ENCODE results near the gene IFI44.
A peak's percentile ranks its signal among the peaks of the same experiment; 100 is the strongest.

The IFI44 gene

GRCh38 chr1:78607334-78607927 lies 42.2 kb upstream of the IFI44 start:
- no peak for DNase-seq (ENCODE audit: low spot score)
- peak; percentile 90 for TF ChIP-seq CTCF (IDR thresholded peaks at IDR 0.05; ENCODE audit: poor library complexity, severe bottlenecking)
- Histone ChIP-seq H3K4me3 (ENCODE audit: severe bottlenecking) (no peak overlapping the region), H3K9me3 (ENCODE audit: severe bottlenecking) (no peaks in the 10 kb centered on the region), H3K27me3 (ENCODE audit: insufficient read depth, poor library complexity, severe bottlenecking) (no peaks in the 10 kb centered on the region), H3K27ac (ENCODE audit: poor library complexity, severe bottlenecking) (no peak overlapping the region), H3K4me1 (ENCODE audit: insufficient read depth, poor library complexity, severe bottlenecking) (no peaks in the 10 kb centered on the region), H3K36me3 (ENCODE audit: low read depth) (no peaks in the 10 kb centered on the region)
- ATAC-seq (ENCODE audit: low read depth), result no peak

GRCh38 chr1:78607944-78608343 lies 41.7 kb upstream of the IFI44 start:
- TF ChIP-seq CTCF (IDR thresholded peaks at IDR 0.05; ENCODE audit: poor library complexity, severe bottlenecking), result no peak
- Histone ChIP-seq H3K27me3 (ENCODE audit: insufficient read depth, poor library complexity, severe bottlenecking) (no peaks in the 10 kb centered on the region), H3K9me3 (ENCODE audit: severe bottlenecking) (no peaks in the 10 kb centered on the region), H3K27ac (ENCODE audit: poor library complexity, severe bottlenecking) (no peak overlapping the region), H3K4me1 (ENCODE audit: insufficient read depth, poor library complexity, severe bottlenecking) (no peaks in the 10 kb centered on the region), H3K36me3 (ENCODE audit: low read depth) (no peaks in the 10 kb centered on the region), H3K4me3 (ENCODE audit: severe bottlenecking) (no peak overlapping the region)
- ATAC-seq (ENCODE audit: low read depth) (no peak), DNase-seq (ENCODE audit: low spot score) (no peak)

- no peaks in the 10 kb centered on the region for H3K36me3 ChIP-seq (ENCODE audit: low read depth)
- H3K4me3 ChIP-seq (ENCODE audit: severe bottlenecking), result no peak overlapping the region
- peaks cover 26% of the 10 kb centered on the region for H3K4me1 ChIP-seq (ENCODE audit: insufficient read depth, poor library complexity, severe bottlenecking)
- H3K27ac ChIP-seq (ENCODE audit: poor library complexity, severe bottlenecking), result no peak overlapping the region
- no peaks in the 10 kb centered on the region for H3K27me3 ChIP-seq (ENCODE audit: insufficient read depth, poor library complexity, severe bottlenecking)
- peak; percentile 93 for TF ChIP-seq CTCF (IDR thresholded peaks at IDR 0.05; ENCODE audit: poor library complexity, severe bottlenecking)
- ATAC-seq (ENCODE audit: low read depth) (peak; percentile 46), DNase-seq (ENCODE audit: low spot score) (no peak)
- H3K9me3 ChIP-seq (ENCODE audit: severe bottlenecking), result no peaks in the 10 kb centered on the region
Observed at GRCh38 chr1:78617615-78618026, 32.0 kb upstream of the IFI44 start.

GRCh38 chr1:78619032-78619431 lies 30.6 kb upstream of the IFI44 start:
- H3K4me3 ChIP-seq (ENCODE audit: severe bottlenecking), result no peak overlapping the region
- H3K9me3 ChIP-seq (ENCODE audit: severe bottlenecking), result no peaks in the 10 kb centered on the region
- no peak for TF ChIP-seq CTCF (IDR thresholded peaks at IDR 0.05; ENCODE audit: poor library complexity, severe bottlenecking)
- H3K4me1 ChIP-seq (ENCODE audit: insufficient read depth, poor library complexity, severe bottlenecking), result peaks cover 26% of the 10 kb centered on the region
- ATAC-seq (ENCODE audit: low read depth) (no peak), DNase-seq (ENCODE audit: low spot score) (no peak)
- no peaks in the 10 kb centered on the region for H3K36me3 ChIP-seq (ENCODE audit: low read depth)
- peak overlapping the region; percentile 82 for H3K27ac ChIP-seq (ENCODE audit: poor library complexity, severe bottlenecking)
- H3K27me3 ChIP-seq (ENCODE audit: insufficient read depth, poor library complexity, severe bottlenecking), result no peaks in the 10 kb centered on the region

GRCh38 chr1:78619446-78619802 lies 30.2 kb upstream of the IFI44 start:
- peak; percentile 49 for ATAC-seq (ENCODE audit: low read depth)

More at GRCh38 chr1:78619446-78619802, 30.2 kb upstream of the IFI44 start:
- Histone ChIP-seq H3K36me3 (ENCODE audit: low read depth) (no peaks in the 10 kb centered on the region), H3K27ac (ENCODE audit: poor library complexity, severe bottlenecking) (peak overlapping the region; percentile 82), H3K4me1 (ENCODE audit: insufficient read depth, poor library complexity, severe bottlenecking) (peaks cover 26% of the 10 kb centered on the region), H3K27me3 (ENCODE audit: insufficient read depth, poor library complexity, severe bottlenecking) (no peaks in the 10 kb centered on the region), H3K9me3 (ENCODE audit: severe bottlenecking) (no peaks in the 10 kb centered on the region), H3K4me3 (ENCODE audit: severe bottlenecking) (peak overlapping the region; percentile 23)
- no peak for TF ChIP-seq CTCF (IDR thresholded peaks at IDR 0.05; ENCODE audit: poor library complexity, severe bottlenecking)
- no peak for DNase-seq (ENCODE audit: low spot score)
